HepG2 (cell line): Measurements from ENCODE around the gene TCAF1. TPM values are rescaled to one million over a fixed set of nuclear protein-coding genes. Genes with fewer than 3 reads are reported as not detected.

Experiments
- ATAC-seq: fragments of 200-7000 bp; cut with Tn5 transposase; 3 replicates; pipeline ENCODE4 v1.9.1; 2020; ENCODE audit warnings: mild to moderate bottlenecking, moderate library complexity
- BruUV-seq: library from RNA; stranded (reverse); fragments of 400-500 nt; replicated peaks from 2 replicates; lab custom pipeline; 2021; lab: Mats Ljungman, UMichigan
- CTCF ChIA-PET: fragments of 300-600 bp; formaldehyde crosslinking; extraction: SDS; loops from one replicate; lab custom pipeline; 2021; ENCODE audit warnings: low total read pairs, inconsistent platforms, low intra/inter-chr PET ratio; lab: Yijun Ruan, JAX
- POLR2A ChIA-PET: fragments of 350-600 bp; sonication (Branson Sonifier 250); formaldehyde crosslinking; loops from one replicate; lab custom pipeline; 2020; ENCODE audit warnings: antibody characterized with exemption, inconsistent platforms; lab: Yijun Ruan, JAX
- DNase-seq: peaks from one replicate; pipeline ENCODE4 v3.0.0-alpha.2; 2015; ENCODE audit warnings: low spot score
- FAIRE-seq: peaks from 3 replicates; lab custom pipeline; 2011; peaks lifted over from hg19 to GRCh38; lab: Jason Lieb, UNC
- H2AFZ ChIP-seq: one replicate; pipeline ENCODE4 v1.6.1; 2011; ENCODE audit warnings: low read length, inconsistent platforms
- H3K27ac ChIP-seq: fragments of 300-600 bp; 3 replicates; pipeline ENCODE4 v1.8.0; 2011; ENCODE audit warnings: mixed run types, mild to moderate bottlenecking, mixed read lengths, low read length, inconsistent platforms; ENCODE audit not compliant: insufficient read depth; ENCODE audit errors: extremely low read length
- H3K27me3 ChIP-seq, 2 experiments: fragments of 200-600 bp in 1 of 2; 2 replicates in 1 of 2; 3 replicates in 1 of 2; pipeline versions ENCODE4 v1.6.0 to v1.8.0; 2011; ENCODE audit warnings: low read length in 2 of 2, mild to moderate bottlenecking in 2 of 2, moderate library complexity in 2 of 2, inconsistent platforms in 1 of 2; ENCODE audit not compliant: insufficient read depth in 2 of 2, control insufficient read depth in 1 of 2
- H3K36me3 ChIP-seq, 2 experiments: fragments of 200-600 bp in 1 of 2; replicated peaks in 1 of 2; 2 replicates in 1 of 2; 3 replicates in 1 of 2; pipeline versions ENCODE4 v1.5.1 to v1.8.0; 2011; ENCODE audit warnings: low read length in 2 of 2, inconsistent platforms in 1 of 2; ENCODE audit not compliant: insufficient read depth in 2 of 2, control insufficient read depth in 1 of 2
- H3K4me1 ChIP-seq: 2 replicates; pipeline ENCODE4 v1.5.1; 2012; ENCODE audit warnings: low read length, inconsistent platforms; ENCODE audit not compliant: insufficient read depth
- H3K4me2 ChIP-seq: 2 replicates; pipeline ENCODE4 v1.6.0; 2011; ENCODE audit warnings: low read depth, low read length, inconsistent platforms
- H3K4me3 ChIP-seq, 3 experiments: fragments of 200-600 bp in 1 of 3; sonication (generic), shearing (Covaris generic) in 1 of 3; replicated peaks in 1 of 3; 2 replicates each; pipeline ENCODE4 v1.5.1; 2011 to 2016; ENCODE audit warnings: low read length in 3 of 3, inconsistent platforms in 2 of 3, low read depth in 2 of 3, mild to moderate bottlenecking in 2 of 3, control low read depth in 1 of 3, mixed read lengths in 1 of 3; ENCODE audit not compliant: insufficient read depth in 1 of 3
- H3K79me2 ChIP-seq: one replicate; pipeline ENCODE4 v1.6.1; 2011; ENCODE audit warnings: low read length, inconsistent platforms; ENCODE audit not compliant: insufficient read depth
- H3K9ac ChIP-seq: 2 replicates; pipeline ENCODE4 v1.6.0; 2011; ENCODE audit warnings: mild to moderate bottlenecking, low read depth, low read length, inconsistent platforms; ENCODE audit not compliant: insufficient read depth
- H3K9me3 ChIP-seq: 2 replicates; pipeline ENCODE4 v1.5.1; 2012; ENCODE audit warnings: mild to moderate bottlenecking, low read length
- H4K20me1 ChIP-seq: 2 replicates; pipeline ENCODE4 v1.6.0; 2011; ENCODE audit warnings: inconsistent platforms, mild to moderate bottlenecking, low read length, moderate library complexity; ENCODE audit not compliant: insufficient read depth
- ELF3 ChIP-seq: IDR thresholded peaks from 2 replicates; pipeline ENCODE4 v1.6.1; 2016; ENCODE audit warnings: missing genetic modification reagents, missing compliant biosample characterization
- ZBTB20 ChIP-seq: sonication (generic); formaldehyde crosslinking; IDR thresholded peaks from 2 replicates; pipeline ENCODE4 v1.8.1; 2023; ENCODE audit warnings: missing genetic modification reagents, low read depth, mild to moderate bottlenecking, borderline replicate concordance
- ZFP37 ChIP-seq: sonication (generic); formaldehyde crosslinking; IDR thresholded peaks from 2 replicates; pipeline ENCODE4 v1.4.0; 2020; ENCODE audit warnings: missing genetic modification reagents, borderline replicate concordance
- WGBS: methylation state at CpG from one replicate; pipeline ENCODE4 v1.1.6; 2017; ENCODE audit warnings: low lambda C conversion rate; 5-methylcytosine and 5-hydroxymethylcytosine counted together
- in situ Hi-C: cut with HindIII; loops from 2 replicates; pipeline ENCODE4 v1.10.0; 2017; ENCODE audit warnings: low pct_unique_long_range_greater_than_20kb; ENCODE audit not compliant: extremely low pct_ligation_motif_present
- intact Hi-C: fragments of 100-400 bp; cut with micrococcal nuclease; formaldehyde crosslinking; loops from one replicate; pipeline ENCODE4 v1.10.0; 2022; ENCODE audit not compliant: unreplicated experiment
- polyA plus RNA-seq, 8 experiments: library from polyadenylated mRNA; depleted of rRNA in 3 of 8; stranded (reverse) in 7 of 8; unstranded in 1 of 8; fragments of >200 nt; fragmentation: Illumina TruSeq in 4 of 8; extraction: Trizol in 4 of 8; gene quantifications; 2 replicates each; pipeline versions ENCODE4 v1.2.1 to v1.2.3, GENCODE V29; 2011 to 2016; ENCODE audit warnings: low read depth in 4 of 8, missing spikeins in 1 of 8, mixed read lengths in 1 of 8; ENCODE audit not compliant: insufficient read depth in 1 of 8
- total RNA-seq, 5 experiments: library from RNA; depleted of rRNA; stranded (reverse); fragments of >200 nt; fragmentation: Illumina TruSeq; extraction: Trizol; gene quantifications; 2 replicates each; pipeline ENCODE4 v1.2.3, GENCODE V29; 2016; ENCODE audit warnings: low read depth in 1 of 5
- TF ChIP-seq, protein P1 (sequence below), 2 experiments: sonication (generic) in 1 of 2; formaldehyde crosslinking in 1 of 2; IDR thresholded peaks; 2 replicates each; pipeline versions ENCODE4 v1.6.1 to v1.9.0; 2014 to 2022; ENCODE audit warnings: antibody characterized with exemption in 1 of 2, borderline replicate concordance in 1 of 2, inconsistent platforms in 1 of 2, low read depth in 1 of 2, missing genetic modification reagents in 1 of 2
- TF ChIP-seq, protein P2 (sequence below): sonication (generic); formaldehyde crosslinking; IDR thresholded peaks from 2 replicates; pipeline ENCODE4 v1.5.1; 2020; ENCODE audit warnings: missing genetic modification reagents, mild to moderate bottlenecking, borderline replicate concordance
- TF ChIP-seq, protein P3 (sequence below): sonication (generic); formaldehyde crosslinking; IDR thresholded peaks from 2 replicates; pipeline ENCODE4 v1.4.0; 2020; ENCODE audit warnings: mild to moderate bottlenecking, missing genetic modification reagents, borderline replicate concordance

Gene TCAF1
- total and polyA plus RNA-seq, 2 of the 13 experiments (the other 11 are each of a cell fraction or from before 2014, with no cell fraction given): 36.2 to 101 TPM

DNA sequence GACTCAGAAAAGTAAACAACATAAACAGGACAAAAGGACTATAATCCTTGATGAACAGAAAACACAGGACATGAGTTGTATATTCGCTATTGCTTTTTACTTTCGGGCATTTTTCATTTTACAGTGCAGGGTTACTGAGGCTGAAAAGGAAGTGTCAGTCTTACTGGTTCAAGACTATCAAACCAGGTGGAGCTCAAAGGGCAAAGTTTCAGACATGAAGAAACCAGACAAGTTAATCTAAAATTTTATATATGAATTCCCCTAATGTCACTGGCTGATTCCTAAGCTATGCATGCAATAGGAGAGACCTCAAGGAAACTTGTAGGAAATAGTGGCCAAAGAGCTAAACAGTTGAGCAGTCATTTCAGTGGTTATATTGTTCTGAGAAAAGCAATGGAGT lies 11.4 kb downstream of the TCAF1 start:
- Histone ChIP-seq H3K4me2 (no peak overlapping the region), H3K27ac (no peak overlapping the region), H3K4me1 (peaks cover 28% of the 10 kb centered on the region), H3K9me3 (no peaks in the 10 kb centered on the region), H2AFZ (no peak overlapping the region), H3K36me3 (no peaks in the 10 kb centered on the region; a peak in 2 of 5 replicates), H3K4me3 (no peak overlapping the region), H4K20me1 (peaks cover 34% of the 10 kb centered on the region), H3K9ac (no peak overlapping the region), H3K27me3 (no peaks in the 10 kb centered on the region), H3K79me2 (peaks cover 85% of the 10 kb centered on the region)
- ChIA-PET CTCF (no interaction called here), POLR2A (interaction anchor here (2.5 kb wide), 1 partner anchor 10 kb away, joined by 21 read pairs; the partner anchor contains the start of gene TCAF1)
- FAIRE-seq: no peak
- 100% methylated on average over 2 of the region's 2 CpGs for WGBS
- no peak for DNase-seq
- TF ChIP-seq ZBTB20 (no peak), ZFP37 (CRISPR knock-in tag) (no peak)
- TSS peak; percentile 4 for BruUV-seq
- ATAC-seq: no peak
- intact Hi-C loops: no loop called here
- in situ Hi-C loops: loop anchor here (25.0 kb wide), 1 partner anchor 497 kb away; no protein-coding TSS in a partner anchor

DNA sequence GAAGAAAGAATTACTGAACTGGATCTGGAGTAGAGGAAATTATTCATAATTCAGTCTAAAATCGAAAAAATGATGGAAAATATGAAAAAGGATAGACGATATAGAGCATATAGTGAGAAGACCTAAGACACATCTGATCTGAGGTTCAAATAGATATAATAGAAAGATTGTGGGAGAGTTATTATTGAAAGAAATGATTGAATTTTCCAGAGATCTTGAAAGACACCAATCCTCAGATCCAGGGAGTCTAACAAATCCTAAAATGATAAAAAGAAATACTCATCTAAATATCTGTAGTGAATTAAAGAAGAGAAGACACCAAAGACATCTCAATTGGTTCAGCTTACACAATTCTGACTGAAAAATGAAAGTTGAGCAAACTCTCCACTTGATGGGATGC lies 12.9 kb downstream of the TCAF1 start:
- H3K27ac ChIP-seq: no peak overlapping the region
- H3K9ac ChIP-seq: no peak overlapping the region
- H3K9me3 ChIP-seq: no peaks in the 10 kb centered on the region
- peaks cover 0 to 1% of the 10 kb centered on the region in 2 experiments; a peak in 3 of 5 replicates for H3K36me3 ChIP-seq
- H3K4me1 ChIP-seq: peaks cover 28% of the 10 kb centered on the region
- no peak overlapping the region for H3K4me2 ChIP-seq
- no peak for ATAC-seq
- POLR2A ChIA-PET: interaction anchor here (2.5 kb wide), 1 partner anchor 12 kb away, joined by 21 read pairs; the partner anchor contains the start of gene TCAF1
- H3K79me2 ChIP-seq: peaks cover 71% of the 10 kb centered on the region
- in situ Hi-C loops (loop anchor here (25.0 kb wide), 1 partner anchor 498 kb away; no protein-coding TSS in a partner anchor), intact Hi-C loops (no loop called here)
- DNase-seq: no peak
- H3K27me3 ChIP-seq: no peaks in the 10 kb centered on the region
- FAIRE-seq: peak; percentile 56
- peaks cover 34% of the 10 kb centered on the region for H4K20me1 ChIP-seq
- CTCF ChIA-PET: no interaction called here
- no TSS peak for BruUV-seq
- no peak overlapping the region for H3K4me3 ChIP-seq
- WGBS: 83% methylated on average over 2 of the region's 2 CpGs
- no peak overlapping the region for H2AFZ ChIP-seq
- TF ChIP-seq, protein P1, sequence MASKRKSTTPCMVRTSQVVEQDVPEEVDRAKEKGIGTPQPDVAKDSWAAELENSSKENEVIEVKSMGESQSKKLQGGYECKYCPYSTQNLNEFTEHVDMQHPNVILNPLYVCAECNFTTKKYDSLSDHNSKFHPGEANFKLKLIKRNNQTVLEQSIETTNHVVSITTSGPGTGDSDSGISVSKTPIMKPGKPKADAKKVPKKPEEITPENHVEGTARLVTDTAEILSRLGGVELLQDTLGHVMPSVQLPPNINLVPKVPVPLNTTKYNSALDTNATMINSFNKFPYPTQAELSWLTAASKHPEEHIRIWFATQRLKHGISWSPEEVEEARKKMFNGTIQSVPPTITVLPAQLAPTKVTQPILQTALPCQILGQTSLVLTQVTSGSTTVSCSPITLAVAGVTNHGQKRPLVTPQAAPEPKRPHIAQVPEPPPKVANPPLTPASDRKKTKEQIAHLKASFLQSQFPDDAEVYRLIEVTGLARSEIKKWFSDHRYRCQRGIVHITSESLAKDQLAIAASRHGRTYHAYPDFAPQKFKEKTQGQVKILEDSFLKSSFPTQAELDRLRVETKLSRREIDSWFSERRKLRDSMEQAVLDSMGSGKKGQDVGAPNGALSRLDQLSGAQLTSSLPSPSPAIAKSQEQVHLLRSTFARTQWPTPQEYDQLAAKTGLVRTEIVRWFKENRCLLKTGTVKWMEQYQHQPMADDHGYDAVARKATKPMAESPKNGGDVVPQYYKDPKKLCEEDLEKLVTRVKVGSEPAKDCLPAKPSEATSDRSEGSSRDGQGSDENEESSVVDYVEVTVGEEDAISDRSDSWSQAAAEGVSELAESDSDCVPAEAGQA (IDR thresholded peaks at IDR 0.05; ENCODE audit: low read depth): no peak
- TF ChIP-seq, protein P1 (CRISPR knock-in tag; IDR thresholded peaks at IDR 0.05; ENCODE audit: borderline replicate concordance): no peak
- no peak for TF ChIP-seq ELF3
- TF ChIP-seq, protein P2, sequence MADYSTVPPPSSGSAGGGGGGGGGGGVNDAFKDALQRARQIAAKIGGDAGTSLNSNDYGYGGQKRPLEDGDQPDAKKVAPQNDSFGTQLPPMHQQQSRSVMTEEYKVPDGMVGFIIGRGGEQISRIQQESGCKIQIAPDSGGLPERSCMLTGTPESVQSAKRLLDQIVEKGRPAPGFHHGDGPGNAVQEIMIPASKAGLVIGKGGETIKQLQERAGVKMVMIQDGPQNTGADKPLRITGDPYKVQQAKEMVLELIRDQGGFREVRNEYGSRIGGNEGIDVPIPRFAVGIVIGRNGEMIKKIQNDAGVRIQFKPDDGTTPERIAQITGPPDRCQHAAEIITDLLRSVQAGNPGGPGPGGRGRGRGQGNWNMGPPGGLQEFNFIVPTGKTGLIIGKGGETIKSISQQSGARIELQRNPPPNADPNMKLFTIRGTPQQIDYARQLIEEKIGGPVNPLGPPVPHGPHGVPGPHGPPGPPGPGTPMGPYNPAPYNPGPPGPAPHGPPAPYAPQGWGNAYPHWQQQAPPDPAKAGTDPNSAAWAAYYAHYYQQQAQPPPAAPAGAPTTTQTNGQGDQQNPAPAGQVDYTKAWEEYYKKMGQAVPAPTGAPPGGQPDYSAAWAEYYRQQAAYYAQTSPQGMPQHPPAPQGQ (CRISPR knock-in tag): no peak
- TF ChIP-seq, protein P3, sequence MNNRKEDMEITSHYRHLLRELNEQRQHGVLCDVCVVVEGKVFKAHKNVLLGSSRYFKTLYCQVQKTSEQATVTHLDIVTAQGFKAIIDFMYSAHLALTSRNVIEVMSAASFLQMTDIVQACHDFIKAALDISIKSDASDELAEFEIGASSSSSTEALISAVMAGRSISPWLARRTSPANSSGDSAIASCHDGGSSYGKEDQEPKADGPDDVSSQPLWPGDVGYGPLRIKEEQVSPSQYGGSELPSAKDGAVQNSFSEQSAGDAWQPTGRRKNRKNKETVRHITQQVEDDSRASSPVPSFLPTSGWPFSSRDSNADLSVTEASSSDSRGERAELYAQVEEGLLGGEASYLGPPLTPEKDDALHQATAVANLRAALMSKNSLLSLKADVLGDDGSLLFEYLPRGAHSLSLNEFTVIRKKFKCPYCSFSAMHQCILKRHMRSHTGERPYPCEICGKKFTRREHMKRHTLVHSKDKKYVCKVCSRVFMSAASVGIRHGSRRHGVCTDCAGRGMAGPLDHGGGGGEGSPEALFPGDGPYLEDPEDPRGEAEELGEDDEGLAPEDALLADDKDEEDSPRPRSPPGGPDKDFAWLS: no peak
